SK-N-MC (cell line): Measurements from ENCODE around the gene SPATA46.

Experiments
- DNase-seq: peaks from one replicate; pipeline ENCODE4 v3.0.0-alpha.2; 2011; ENCODE audit warnings: low read depth, low spot score
- H3K27ac ChIP-seq: fragments of 200-600 bp; sonication (generic); 2 replicates; pipeline ENCODE4 v1.5.1; 2016; ENCODE audit warnings: mixed run types
- H3K36me3 ChIP-seq: fragments of 200-600 bp; sonication (generic); 2 replicates; pipeline ENCODE4 v1.6.1; 2017; ENCODE audit warnings: antibody characterized with exemption, low read length, mixed read lengths; ENCODE audit not compliant: insufficient read depth
- H3K4me3 ChIP-seq: fragments of 200-600 bp; sonication (generic); 2 replicates; pipeline ENCODE4 v1.5.1; 2016
- H3K9ac ChIP-seq: fragments of 200-600 bp; sonication (generic); 2 replicates; pipeline ENCODE4 v1.8.0; 2017; ENCODE audit warnings: mixed run types, mixed read lengths; ENCODE audit not compliant: insufficient read length
- H3K9me3 ChIP-seq: fragments of 200-600 bp; sonication (generic); 2 replicates; pipeline ENCODE4 v1.6.1; 2017; ENCODE audit warnings: low read depth, mild to moderate bottlenecking, antibody characterized with exemption, low read length, moderate library complexity, mixed read lengths
- EZH2 ChIP-seq: fragments of 200-600 bp; sonication (generic); IDR thresholded peaks from one replicate; pipeline ENCODE4 v1.6.1; 2017; ENCODE audit warnings: antibody characterized with exemption
- FOXP2 ChIP-seq: optimal IDR thresholded peaks from 2 replicates; pipeline ENCODE3; 2011; ENCODE audit warnings: mild to moderate bottlenecking, moderate library complexity; ENCODE audit not compliant: insufficient read depth; ENCODE audit errors: extremely low read length, control extremely low read depth
- POLR2AphosphoS5 ChIP-seq: IDR thresholded peaks from 2 replicates; pipeline ENCODE4 v1.6.1; 2012; ENCODE audit warnings: mild to moderate bottlenecking, low read depth, low read length, borderline replicate concordance

The SPATA46 gene

GRCh38 chr1:162327144-162327787 lies 49.4 kb downstream of the SPATA46 start:
- H3K36me3 ChIP-seq = no peaks in the 10 kb centered on the region
- H3K9ac ChIP-seq = no peak overlapping the region
- peak overlapping the region; percentile 61 for H3K27ac ChIP-seq
- TF ChIP-seq EZH2 = no peak
- no peak for TF ChIP-seq FOXP2
- TF ChIP-seq POLR2AphosphoS5 = no peak
- H3K4me3 ChIP-seq = no peak overlapping the region
- no peaks in the 10 kb centered on the region for H3K9me3 ChIP-seq
- no peak for DNase-seq

GRCh38 chr1:162326559-162326958 lies 50.1 kb downstream of the SPATA46 start:
- H3K27ac ChIP-seq = 0 out of 2 replicates have a peak overlapping the region, but pooled peaks have one; percentile 61
- no peak overlapping the region for H3K4me3 ChIP-seq
- H3K9me3 ChIP-seq = no peaks in the 10 kb centered on the region
- TF ChIP-seq FOXP2 (no peak), EZH2 (no peak), POLR2AphosphoS5 (no peak)
- no peak for DNase-seq
- no peaks in the 10 kb centered on the region for H3K36me3 ChIP-seq
- H3K9ac ChIP-seq = no peak overlapping the region

GRCh38 chr1:162324396-162324795 lies 52.3 kb downstream of the SPATA46 start:
- H3K9me3 ChIP-seq = no peaks in the 10 kb centered on the region
- TF ChIP-seq FOXP2 (no peak), EZH2 (no peak), POLR2AphosphoS5 (no peak; the same call in 1 of the 2 replicates)
- H3K36me3 ChIP-seq = no peaks in the 10 kb centered on the region
- H3K9ac ChIP-seq = no peak overlapping the region
- H3K4me3 ChIP-seq = no peak overlapping the region
- DNase-seq = peak; percentile 69
- peak overlapping the region; percentile 47; the same call in 1 of the 2 replicates for H3K27ac ChIP-seq
